ENCODE results near the gene RICTOR. TPM values are rescaled to one million over a fixed set of nuclear protein-coding genes. Genes with fewer than 3 reads are reported as not detected.

RICTOR gene
- total and polyA plus RNA-seq, 2 donors (not counting 1 experiment from before 2014, with no cell fraction given), result 17.1 to 26.3 TPM

GRCh38 chr5:39017504-39017903 is 56.7 kb downstream of the RICTOR start:
- H3K36me3 ChIP-seq (ENCODE audit: control insufficient read depth, insufficient read depth, low read length), result peaks cover 1% of the 10 kb centered on the region
- peaks cover 1% of the 10 kb centered on the region for H4K20me1 ChIP-seq (ENCODE audit: control insufficient read depth, extremely low read depth, insufficient read depth, low read length)
- peaks cover 14% of the 10 kb centered on the region for H3K4me1 ChIP-seq (ENCODE audit: control insufficient read depth, extremely low read depth, insufficient read depth, low read length)
- no peak overlapping the region for H3K4me2 ChIP-seq (ENCODE audit: extremely low read depth, insufficient read depth, low read length)
- no peaks in the 10 kb centered on the region for H3K27me3 ChIP-seq (ENCODE audit: control insufficient read depth, insufficient read depth, low read length)
- no peaks in the 10 kb centered on the region for H3K9me3 ChIP-seq (ENCODE audit: control insufficient read depth, insufficient read depth, low read depth, low read length)
- DNase-seq (ENCODE audit: low read depth in 2 of 2), result no peak
- H3K4me3 ChIP-seq (replicated peaks in 1 of 4; ENCODE audit: control extremely low read depth in 1 of 4, insufficient read depth in 1 of 4, low read depth in 3 of 4, low read length in 4 of 4), result no peak overlapping the region
- TF ChIP-seq EZH2 (IDR thresholded peaks at IDR 0.05; ENCODE audit: low read length, missing control alignments) (no peak), CTCF (conservative IDR thresholded peaks at IDR 0.05 in 1 of 2, IDR thresholded peaks at IDR 0.05 in 1 of 2; ENCODE audit: low read depth in 1 of 2, low read length in 2 of 2) (no peak)
- H3K27ac ChIP-seq (ENCODE audit: insufficient read depth, low read length), result no peak overlapping the region
- peaks cover 13% of the 10 kb centered on the region for H3K79me2 ChIP-seq (ENCODE audit: control insufficient read depth, insufficient read depth, low read length)
- no peak overlapping the region for H3K9ac ChIP-seq (ENCODE audit: insufficient read depth, low read length)
- H2AFZ ChIP-seq (ENCODE audit: low read length), result no peak overlapping the region

GRCh38 chr5:39016587-39017275 is 57.5 kb downstream of the RICTOR start:
- Histone ChIP-seq H4K20me1 (ENCODE audit: control insufficient read depth, extremely low read depth, insufficient read depth, low read length) (no peaks in the 10 kb centered on the region), H3K9ac (ENCODE audit: insufficient read depth, low read length) (no peak overlapping the region), H3K4me3 (replicated peaks in 1 of 4; ENCODE audit: control extremely low read depth in 1 of 4, insufficient read depth in 1 of 4, low read depth in 3 of 4, low read length in 4 of 4) (no peak overlapping the region), H3K9me3 (ENCODE audit: control insufficient read depth, insufficient read depth, low read depth, low read length) (no peaks in the 10 kb centered on the region), H3K79me2 (ENCODE audit: control insufficient read depth, insufficient read depth, low read length) (peaks cover 7% of the 10 kb centered on the region), H3K4me1 (ENCODE audit: control insufficient read depth, extremely low read depth, insufficient read depth, low read length) (peaks cover 14% of the 10 kb centered on the region), H3K27me3 (ENCODE audit: control insufficient read depth, insufficient read depth, low read length) (no peaks in the 10 kb centered on the region), H2AFZ (ENCODE audit: low read length) (no peak overlapping the region), H3K27ac (ENCODE audit: insufficient read depth, low read length) (peak overlapping the region; percentile 63), H3K36me3 (ENCODE audit: control insufficient read depth, insufficient read depth, low read length) (no peaks in the 10 kb centered on the region), H3K4me2 (ENCODE audit: extremely low read depth, insufficient read depth, low read length) (no peak overlapping the region)
- TF ChIP-seq CTCF (conservative IDR thresholded peaks at IDR 0.05 in 1 of 2, IDR thresholded peaks at IDR 0.05 in 1 of 2; ENCODE audit: low read depth in 1 of 2, low read length in 2 of 2) (no peak), EZH2 (IDR thresholded peaks at IDR 0.05; ENCODE audit: low read length, missing control alignments) (no peak)
- DNase-seq (ENCODE audit: low read depth in 2 of 2), result peak; percentile 33 to 60

GRCh38 chr5:39015743-39016586 is 58.2 kb downstream of the RICTOR start:
- Histone ChIP-seq H3K4me3 (replicated peaks in 1 of 4; ENCODE audit: control extremely low read depth in 1 of 4, insufficient read depth in 1 of 4, low read depth in 3 of 4, low read length in 4 of 4) (no peak overlapping the region), H4K20me1 (ENCODE audit: control insufficient read depth, extremely low read depth, insufficient read depth, low read length) (no peaks in the 10 kb centered on the region), H2AFZ (ENCODE audit: low read length) (no peak overlapping the region), H3K27ac (ENCODE audit: insufficient read depth, low read length) (peak overlapping the region; percentile 70), H3K4me1 (ENCODE audit: control insufficient read depth, extremely low read depth, insufficient read depth, low read length) (peaks cover 14% of the 10 kb centered on the region), H3K79me2 (ENCODE audit: control insufficient read depth, insufficient read depth, low read length) (peaks cover 7% of the 10 kb centered on the region), H3K4me2 (ENCODE audit: extremely low read depth, insufficient read depth, low read length) (peak overlapping the region; percentile 39), H3K9me3 (ENCODE audit: control insufficient read depth, insufficient read depth, low read depth, low read length) (no peaks in the 10 kb centered on the region), H3K36me3 (ENCODE audit: control insufficient read depth, insufficient read depth, low read length) (peaks cover 2% of the 10 kb centered on the region), H3K27me3 (ENCODE audit: control insufficient read depth, insufficient read depth, low read length) (no peaks in the 10 kb centered on the region), H3K9ac (ENCODE audit: insufficient read depth, low read length) (no peak overlapping the region)
- TF ChIP-seq CTCF (conservative IDR thresholded peaks at IDR 0.05 in 1 of 2, IDR thresholded peaks at IDR 0.05 in 1 of 2; ENCODE audit: low read depth in 1 of 2, low read length in 2 of 2) (no peak), EZH2 (IDR thresholded peaks at IDR 0.05; ENCODE audit: low read length, missing control alignments) (no peak)
- DNase-seq (ENCODE audit: low read depth in 2 of 2), result peak; percentile 86
